HCT116 (cell line): Measurements from ENCODE around the gene NHSL2. TPM values are rescaled to one million over a fixed set of nuclear protein-coding genes. Genes with fewer than 3 reads are reported as not detected.

Source experiments
- ATAC-seq: fragments of 200-7000 bp; cut with Tn5 transposase; 2 replicates; pipeline ENCODE4 v1.9.1; 2020; ENCODE audit warnings: mild to moderate bottlenecking, moderate library complexity
- BruUV-seq: library from RNA; stranded (reverse); fragments of 400-500 nt; replicated peaks from 2 replicates; lab custom pipeline; 2021; lab: Mats Ljungman, UMichigan
- CTCF ChIA-PET: fragments of 300-600 bp; sonication (Branson Sonifier 250); formaldehyde crosslinking; loops from one replicate; lab custom pipeline; 2021; ENCODE audit warnings: antibody characterized with exemption; lab: Charles Lee
- POLR2A ChIA-PET: fragments of 300-600, 350-600 bp; sonication (Branson Sonifier 250); formaldehyde crosslinking; loops from one replicate; lab custom pipeline; 2021; ENCODE audit warnings: antibody characterized with exemption; lab: Charles Lee
- RAD21 ChIA-PET, 2 experiments: fragments of 300-600 bp; sonication (Branson Sonifier 250); formaldehyde crosslinking; loops; one replicate each; lab custom pipeline; 2023; ENCODE audit warnings: low total read pairs in 2 of 2; ENCODE audit not compliant: uncharacterized antibody in 2 of 2, unreplicated experiment in 2 of 2, low non-redundant PET in 1 of 2; lab: Charles Lee
- DNase-seq: peaks from one replicate; pipeline ENCODE4 v3.0.0-alpha.2; 2010; ENCODE audit warnings: low read depth, low spot score
- H2AFZ ChIP-seq: fragments of 200-600 bp; shearing (Covaris generic), sonication (generic); 2 replicates; pipeline ENCODE4 v1.6.1; 2017; ENCODE audit warnings: low read depth, mixed run types, mixed read lengths, antibody characterized with exemption, low read length; ENCODE audit not compliant: poor library complexity, severe bottlenecking
- H3K27ac ChIP-seq: 2 replicates; pipeline ENCODE4 v1.5.1; 2012; ENCODE audit warnings: low read depth, low read length
- H3K27me3 ChIP-seq: fragments of 200-600 bp; sonication (generic); 2 replicates; pipeline ENCODE4 v1.6.1; 2016; ENCODE audit warnings: mixed run types, low read length, mixed read lengths; ENCODE audit not compliant: insufficient read depth
- H3K36me3 ChIP-seq, 2 experiments: fragments of 200-500 bp in 1 of 2; fragments of 200-600 bp in 1 of 2; sonication (Bioruptor generic) in 1 of 2; sonication (generic) in 1 of 2; 2 replicates each; pipeline versions ENCODE4 v1.5.1 to v1.6.1; 2014 to 2016; ENCODE audit warnings: low read length in 2 of 2, inconsistent platforms in 1 of 2, mixed read lengths in 1 of 2, mixed run types in 1 of 2; ENCODE audit not compliant: insufficient read depth in 2 of 2, control insufficient read depth in 1 of 2
- H3K4me1 ChIP-seq, 2 experiments: fragments of 200-600 bp in 1 of 2; sonication (generic) in 1 of 2; 2 replicates each; pipeline versions ENCODE4 v1.5.1 to v1.6.1; 2012 to 2017; ENCODE audit warnings: low read length in 2 of 2, inconsistent platforms in 1 of 2, mild to moderate bottlenecking in 1 of 2, mixed read lengths in 1 of 2, mixed run types in 1 of 2, moderate library complexity in 1 of 2; ENCODE audit not compliant: insufficient read depth in 2 of 2, control insufficient read depth in 1 of 2
- H3K4me2 ChIP-seq: fragments of 200-600 bp; sonication (generic); 2 replicates; pipeline ENCODE4 v1.6.1; 2017; ENCODE audit warnings: mixed run types, low read length, mixed read lengths
- H3K4me3 ChIP-seq, 2 experiments: fragments of 200-600 bp in 1 of 2; sonication (generic) in 1 of 2; replicated peaks in 1 of 2; 2 replicates each; pipeline ENCODE4 v1.5.1; 2011 to 2016; ENCODE audit warnings: low read length in 2 of 2, control low read depth in 1 of 2, low read depth in 1 of 2, mild to moderate bottlenecking in 1 of 2, mixed read lengths in 1 of 2, mixed run types in 1 of 2
- H3K79me2 ChIP-seq: fragments of 200-600 bp; sonication (generic); 2 replicates; pipeline ENCODE4 v1.6.1; 2017; ENCODE audit warnings: mild to moderate bottlenecking, mixed run types, low read length, moderate library complexity, mixed read lengths; ENCODE audit not compliant: insufficient read depth
- H3K9ac ChIP-seq: fragments of 200-600 bp; sonication (generic); 2 replicates; pipeline ENCODE4 v1.6.1; 2016; ENCODE audit warnings: low read length, mixed read lengths
- H3K9me2 ChIP-seq: fragments of 200-600 bp; sonication (generic), shearing (Covaris generic); 2 replicates; pipeline ENCODE4 v1.6.1; 2017; ENCODE audit warnings: mixed run types, mild to moderate bottlenecking, moderate library complexity; ENCODE audit not compliant: insufficient read depth
- H3K9me3 ChIP-seq, 2 experiments: fragments of 200-500 bp in 1 of 2; fragments of 200-600 bp in 1 of 2; sonication (Bioruptor generic) in 1 of 2; sonication (generic) in 1 of 2; 2 replicates each; pipeline ENCODE4 v1.6.1; 2014 to 2017; ENCODE audit warnings: low read length in 2 of 2, mixed read lengths in 2 of 2, inconsistent platforms in 1 of 2, low read depth in 1 of 2, mild to moderate bottlenecking in 1 of 2, mixed run types in 1 of 2, moderate library complexity in 1 of 2; ENCODE audit not compliant: control insufficient read depth in 1 of 2, insufficient read depth in 1 of 2
- H4K20me1 ChIP-seq: fragments of 200-600 bp; sonication (generic), shearing (Covaris generic); 2 replicates; pipeline ENCODE4 v1.6.1; 2017; ENCODE audit warnings: mixed run types, mild to moderate bottlenecking, moderate library complexity; ENCODE audit not compliant: insufficient read depth
- CEBPB ChIP-seq: IDR thresholded peaks from 2 replicates; pipeline ENCODE4 v1.6.1; 2012; ENCODE audit warnings: low read depth
- EGR1 ChIP-seq: IDR thresholded peaks from 2 replicates; pipeline ENCODE4 v1.6.1; 2012; ENCODE audit warnings: low read depth
- ELF1 ChIP-seq: IDR thresholded peaks from 2 replicates; pipeline ENCODE4 v1.6.1; 2012; ENCODE audit warnings: low read depth, borderline replicate concordance
- EZH2 ChIP-seq: fragments of 200-600 bp; sonication (generic); IDR thresholded peaks from 2 replicates; pipeline ENCODE4 v1.6.1; 2017; ENCODE audit warnings: antibody characterized with exemption, mixed run types
- EZH2phosphoT487 ChIP-seq: fragments of 200-600 bp; IDR thresholded peaks from 2 replicates; pipeline ENCODE4 v1.6.1; 2018; ENCODE audit warnings: antibody characterized with exemption, borderline replicate concordance
- FOSL1 ChIP-seq: IDR thresholded peaks from 2 replicates; pipeline ENCODE4 v1.6.1; 2012; ENCODE audit warnings: low read depth
- JUND ChIP-seq: IDR thresholded peaks from 2 replicates; pipeline ENCODE4 v1.6.1; 2012
- POLR2A ChIP-seq: IDR thresholded peaks from 2 replicates; pipeline ENCODE4 v1.7.0; 2011; ENCODE audit warnings: borderline replicate concordance; ENCODE audit not compliant: insufficient read depth, insufficient read length; ENCODE audit errors: extremely low read depth
- POLR2AphosphoS5 ChIP-seq: IDR thresholded peaks from 2 replicates; pipeline ENCODE4 v1.6.1; 2011; ENCODE audit warnings: mild to moderate bottlenecking, low read depth, low read length, moderate library complexity
- RAD21 ChIP-seq: IDR thresholded peaks from 2 replicates; pipeline ENCODE4 v1.6.1; 2012; ENCODE audit warnings: low read depth, mild to moderate bottlenecking
- SP1 ChIP-seq: IDR thresholded peaks from 2 replicates; pipeline ENCODE4 v1.6.1; 2012; ENCODE audit warnings: low read depth
- SRF ChIP-seq: IDR thresholded peaks from 2 replicates; pipeline ENCODE4 v1.6.1; 2012; ENCODE audit warnings: low read depth
- TCF7L2 ChIP-seq: IDR thresholded peaks from 2 replicates; pipeline ENCODE4 v1.7.0; 2011; ENCODE audit warnings: borderline replicate concordance, inconsistent platforms; ENCODE audit not compliant: insufficient read depth, insufficient read length; ENCODE audit errors: extremely low read depth
- YY1 ChIP-seq: IDR thresholded peaks from 2 replicates; pipeline ENCODE4 v1.6.1; 2011; ENCODE audit warnings: low read length, low read depth, moderate library complexity, mild to moderate bottlenecking; ENCODE audit not compliant: insufficient replicate concordance; ENCODE audit errors: extremely low read depth
- ZFX ChIP-seq: fragments of 450-650 bp; IDR thresholded peaks from 2 replicates; pipeline ENCODE4 v1.6.1; 2017
- ZNF274 ChIP-seq: fragments of 200-500 bp; sonication (Bioruptor generic); IDR thresholded peaks from 2 replicates; pipeline ENCODE4 v1.6.1; 2014; ENCODE audit warnings: mild to moderate bottlenecking, low read depth, low read length, inconsistent platforms
- intact Hi-C: fragments of 100-400 bp; cut with micrococcal nuclease; formaldehyde crosslinking; loops from 2 replicates; pipeline ENCODE4 v1.10.0; 2022
- total RNA-seq: library from RNA; stranded (reverse); gene quantifications from one replicate; pipeline ENCODE4 v1.2.1, GENCODE V29; 2021; ENCODE audit not compliant: unreplicated experiment
- TF ChIP-seq, protein P1 (sequence below): IDR thresholded peaks from 2 replicates; pipeline ENCODE4 v1.6.1; 2011; ENCODE audit warnings: mild to moderate bottlenecking, low read length, moderate library complexity; ENCODE audit not compliant: insufficient replicate concordance; ENCODE audit errors: extremely low read depth
- TF ChIP-seq, protein P2 (sequence below), 3 experiments: fragments of 200-600 bp in 1 of 3; sonication (generic) in 1 of 3; IDR thresholded peaks in 2 of 3; conservative IDR thresholded peaks in 1 of 3; 2 replicates each; pipeline ENCODE4 v1.5.1; 2012 to 2017; ENCODE audit warnings: low read depth in 2 of 3, low read length in 2 of 3, antibody characterized with exemption in 1 of 3, borderline replicate concordance in 1 of 3, control low read depth in 1 of 3, mild to moderate bottlenecking in 1 of 3, mixed read lengths in 1 of 3, mixed run types in 1 of 3, moderate library complexity in 1 of 3; ENCODE audit not compliant: insufficient read depth in 1 of 3

Gene NHSL2
- total RNA-seq, 1 experiment from 2014 or later: 0.22 TPM

DNA sequence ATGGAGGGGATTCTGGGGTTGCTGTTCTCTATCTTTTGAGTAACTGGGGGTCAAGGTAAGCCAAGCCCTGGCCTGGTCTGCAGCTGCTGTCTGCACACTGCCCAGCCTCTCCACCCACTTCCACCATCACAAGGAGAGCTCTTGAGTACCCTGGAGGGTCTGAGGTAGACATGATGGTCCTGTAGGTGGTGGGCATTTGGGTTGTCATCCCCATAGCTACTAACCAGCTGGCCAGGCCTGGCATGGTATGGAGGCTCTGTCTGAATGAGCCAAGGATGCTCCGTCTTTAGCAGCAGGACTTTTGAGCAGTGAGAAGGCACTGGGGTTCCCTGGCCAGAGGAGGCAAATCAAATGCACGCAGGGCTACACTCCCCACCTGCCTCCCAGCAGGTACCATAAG lies 82.7 kb downstream of the NHSL2 start:
- no peaks in the 10 kb centered on the region for H3K9me2 ChIP-seq
- intact Hi-C loops: no loop called here
- CTCF ChIA-PET: no interaction called here
- no peak overlapping the region for H3K4me3 ChIP-seq
- H4K20me1 ChIP-seq: no peaks in the 10 kb centered on the region
- H3K4me1 ChIP-seq: no peaks in the 10 kb centered on the region
- POLR2A ChIA-PET: no interaction called here
- no TSS peak for BruUV-seq
- H3K9ac ChIP-seq: no peak overlapping the region
- no peak overlapping the region for H3K27ac ChIP-seq
- H2AFZ ChIP-seq: no peak overlapping the region
- H3K9me3 ChIP-seq: no peaks in the 10 kb centered on the region
- RAD21 ChIA-PET: no interaction called here
- H3K36me3 ChIP-seq: no peaks in the 10 kb centered on the region
- no peak for DNase-seq
- TF ChIP-seq ZFX: no peak
- TF ChIP-seq RAD21: no peak
- no peak for TF ChIP-seq TCF7L2
- no peak for TF ChIP-seq SP1
- TF ChIP-seq FOSL1: no peak
- no peak overlapping the region for H3K4me2 ChIP-seq
- H3K79me2 ChIP-seq: no peaks in the 10 kb centered on the region
- no peak for ATAC-seq
- no peaks in the 10 kb centered on the region for H3K27me3 ChIP-seq

DNA sequence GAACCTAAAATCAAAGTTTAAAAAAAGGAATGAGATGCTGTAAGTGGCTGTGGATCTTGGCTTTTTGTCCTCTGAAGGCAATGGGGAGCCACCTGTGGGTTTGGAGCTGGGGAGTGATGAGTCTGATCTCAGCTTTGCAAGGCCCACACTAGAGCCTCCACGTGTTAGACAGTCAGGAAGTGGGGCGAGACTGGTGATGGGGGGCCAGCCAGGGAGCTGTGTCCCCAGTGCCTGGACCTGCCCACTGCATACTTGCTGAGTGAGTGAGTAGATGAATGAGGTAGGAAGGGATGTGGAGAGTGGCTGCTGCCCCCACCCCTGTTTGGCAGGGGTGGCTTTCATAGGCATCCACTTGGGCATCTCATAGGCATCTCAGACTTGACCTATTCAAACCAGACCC lies 84.0 kb downstream of the NHSL2 start:
- CTCF ChIA-PET: no interaction called here
- H2AFZ ChIP-seq: no peak overlapping the region
- TF ChIP-seq JUND (no peak), POLR2A (no peak), YY1 (no peak), SRF (no peak), EZH2 (no peak), CEBPB (no peak), EGR1 (no peak), SP1 (no peak), RAD21 (no peak), FOSL1 (no peak), POLR2AphosphoS5 (no peak), ZNF274 (no peak), ELF1 (no peak), EZH2phosphoT487 (no peak)
- TF ChIP-seq, protein P1, sequence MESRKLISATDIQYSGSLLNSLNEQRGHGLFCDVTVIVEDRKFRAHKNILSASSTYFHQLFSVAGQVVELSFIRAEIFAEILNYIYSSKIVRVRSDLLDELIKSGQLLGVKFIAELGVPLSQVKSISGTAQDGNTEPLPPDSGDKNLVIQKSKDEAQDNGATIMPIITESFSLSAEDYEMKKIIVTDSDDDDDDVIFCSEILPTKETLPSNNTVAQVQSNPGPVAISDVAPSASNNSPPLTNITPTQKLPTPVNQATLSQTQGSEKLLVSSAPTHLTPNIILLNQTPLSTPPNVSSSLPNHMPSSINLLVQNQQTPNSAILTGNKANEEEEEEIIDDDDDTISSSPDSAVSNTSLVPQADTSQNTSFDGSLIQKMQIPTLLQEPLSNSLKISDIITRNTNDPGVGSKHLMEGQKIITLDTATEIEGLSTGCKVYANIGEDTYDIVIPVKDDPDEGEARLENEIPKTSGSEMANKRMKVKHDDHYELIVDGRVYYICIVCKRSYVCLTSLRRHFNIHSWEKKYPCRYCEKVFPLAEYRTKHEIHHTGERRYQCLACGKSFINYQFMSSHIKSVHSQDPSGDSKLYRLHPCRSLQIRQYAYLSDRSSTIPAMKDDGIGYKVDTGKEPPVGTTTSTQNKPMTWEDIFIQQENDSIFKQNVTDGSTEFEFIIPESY: no peak
- TF ChIP-seq, protein P2, sequence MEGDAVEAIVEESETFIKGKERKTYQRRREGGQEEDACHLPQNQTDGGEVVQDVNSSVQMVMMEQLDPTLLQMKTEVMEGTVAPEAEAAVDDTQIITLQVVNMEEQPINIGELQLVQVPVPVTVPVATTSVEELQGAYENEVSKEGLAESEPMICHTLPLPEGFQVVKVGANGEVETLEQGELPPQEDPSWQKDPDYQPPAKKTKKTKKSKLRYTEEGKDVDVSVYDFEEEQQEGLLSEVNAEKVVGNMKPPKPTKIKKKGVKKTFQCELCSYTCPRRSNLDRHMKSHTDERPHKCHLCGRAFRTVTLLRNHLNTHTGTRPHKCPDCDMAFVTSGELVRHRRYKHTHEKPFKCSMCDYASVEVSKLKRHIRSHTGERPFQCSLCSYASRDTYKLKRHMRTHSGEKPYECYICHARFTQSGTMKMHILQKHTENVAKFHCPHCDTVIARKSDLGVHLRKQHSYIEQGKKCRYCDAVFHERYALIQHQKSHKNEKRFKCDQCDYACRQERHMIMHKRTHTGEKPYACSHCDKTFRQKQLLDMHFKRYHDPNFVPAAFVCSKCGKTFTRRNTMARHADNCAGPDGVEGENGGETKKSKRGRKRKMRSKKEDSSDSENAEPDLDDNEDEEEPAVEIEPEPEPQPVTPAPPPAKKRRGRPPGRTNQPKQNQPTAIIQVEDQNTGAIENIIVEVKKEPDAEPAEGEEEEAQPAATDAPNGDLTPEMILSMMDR (IDR thresholded peaks at IDR 0.05 in 2 of 3, conservative IDR thresholded peaks at IDR 0.05 in 1 of 3; ENCODE audit: borderline replicate concordance in 1 of 3, insufficient read depth in 1 of 3, low read depth in 2 of 3, low read length in 2 of 3): no peak

More for the DNA sequence above, 84.0 kb downstream of the NHSL2 start:
- ATAC-seq: no peak
- H3K4me3 ChIP-seq: no peak overlapping the region
- intact Hi-C loops: no loop called here
- BruUV-seq: no TSS peak
- no peak overlapping the region for H3K9ac ChIP-seq
- H3K27me3 ChIP-seq: no peaks in the 10 kb centered on the region
- H3K27ac ChIP-seq: no peak overlapping the region
- no peaks in the 10 kb centered on the region for H3K79me2 ChIP-seq
- no peaks in the 10 kb centered on the region for H3K4me1 ChIP-seq
- no peaks in the 10 kb centered on the region for H3K9me3 ChIP-seq
- ChIA-PET RAD21 (no interaction called here), POLR2A (no interaction called here)
- no peaks in the 10 kb centered on the region for H4K20me1 ChIP-seq
- no peaks in the 10 kb centered on the region for H3K9me2 ChIP-seq
- H3K36me3 ChIP-seq: no peaks in the 10 kb centered on the region
- H3K4me2 ChIP-seq: no peak overlapping the region
- no peak for DNase-seq
